Measurements from ENCODE around the gene ZNF774. TPM values are rescaled to one million over a fixed set of nuclear protein-coding genes. Genes with fewer than 3 reads are reported as not detected.

ZNF774 gene
- total RNA-seq, 1 donor from 2014 or later: 8.3 TPM

- Histone ChIP-seq H3K4me3 (no peak overlapping the region), H3K36me3 (no peaks in the 10 kb centered on the region), H3K9me3 (ENCODE audit: low read depth) (no peaks in the 10 kb centered on the region), H4K20me1 (ENCODE audit: low read depth) (no peaks in the 10 kb centered on the region), H2AFZ (replicated peaks) (no peak overlapping the region), H3K4me2 (no peak overlapping the region), H3K27ac (no peak overlapping the region), H3F3A (ENCODE audit: low read depth) (peaks cover 16% of the 10 kb centered on the region), H3K9ac (no peak overlapping the region), H3K79me2 (ENCODE audit: low read depth) (no peaks in the 10 kb centered on the region), H3K4me1 (peaks cover 11% of the 10 kb centered on the region), H3K27me3 (no peaks in the 10 kb centered on the region)
- TF ChIP-seq EZH2phosphoT487 (IDR thresholded peaks at IDR 0.05) (no peak), EZH2 (IDR thresholded peaks at IDR 0.05) (no peak), CTCF (IDR thresholded peaks at IDR 0.05) (no peak)
- Mint-ChIP-seq H3K27me3 (ENCODE audit: insufficient read depth, low read depth) (peaks cover 2% of the 10 kb centered on the region), H3K4me1 (peaks cover 4% of the 10 kb centered on the region), H3K4me3 (no peak overlapping the region), H3K36me3 (no peaks in the 10 kb centered on the region), H3K27ac (no peak overlapping the region), H3K9me3 (no peaks in the 10 kb centered on the region)
- DNase-seq (ENCODE audit: low spot score): no peak
These were observed 25.6 kb upstream of the ZNF774 start for GRCh38 chr15:90326441-90326840.

DNA sequence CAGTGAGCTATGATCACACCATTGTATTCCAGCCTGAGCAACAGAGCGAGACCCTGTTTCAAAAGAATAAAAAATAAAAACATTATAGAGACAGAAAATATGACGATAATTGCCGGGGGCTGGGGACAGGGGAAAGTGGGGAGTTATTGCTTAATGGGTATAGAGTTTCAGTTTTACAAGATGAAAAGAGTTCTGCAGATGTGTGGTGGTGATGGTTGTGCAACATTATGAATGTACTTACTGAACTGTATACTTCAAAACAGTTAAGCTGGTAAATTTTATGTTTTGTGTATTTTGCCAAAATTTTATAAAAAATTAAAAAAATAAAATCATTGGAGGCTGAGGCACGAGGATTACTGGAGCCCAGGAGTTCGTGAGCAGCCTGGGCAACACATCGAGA, 24.8 kb upstream of the ZNF774 start:
- no peaks in the 10 kb centered on the region for H3K9me3 ChIP-seq (ENCODE audit: low read depth)
- DNase-seq (ENCODE audit: low spot score): no peak
- no peak overlapping the region for H3K27ac ChIP-seq
- H3K36me3 Mint-ChIP-seq: no peaks in the 10 kb centered on the region
- H3K4me3 ChIP-seq: no peak overlapping the region
- H3K9ac ChIP-seq: no peak overlapping the region
- H3K27ac Mint-ChIP-seq: no peak overlapping the region
- no peak overlapping the region for H2AFZ ChIP-seq (replicated peaks)
- H3K4me2 ChIP-seq: no peak overlapping the region
- peaks cover 8% of the 10 kb centered on the region for H3F3A ChIP-seq (ENCODE audit: low read depth)
- H3K4me3 Mint-ChIP-seq: no peak overlapping the region
- H3K36me3 ChIP-seq: no peaks in the 10 kb centered on the region
- TF ChIP-seq EZH2 (IDR thresholded peaks at IDR 0.05) (no peak), EZH2phosphoT487 (IDR thresholded peaks at IDR 0.05) (no peak), CTCF (IDR thresholded peaks at IDR 0.05) (no peak)
- H4K20me1 ChIP-seq (ENCODE audit: low read depth): no peaks in the 10 kb centered on the region
- H3K9me3 Mint-ChIP-seq: no peaks in the 10 kb centered on the region
- no peaks in the 10 kb centered on the region for H3K79me2 ChIP-seq (ENCODE audit: low read depth)
- H3K4me1 Mint-ChIP-seq: peaks cover 4% of the 10 kb centered on the region
- no peaks in the 10 kb centered on the region for H3K27me3 ChIP-seq
- H3K4me1 ChIP-seq: peaks cover 6% of the 10 kb centered on the region
- peaks cover 2% of the 10 kb centered on the region for H3K27me3 Mint-ChIP-seq (ENCODE audit: insufficient read depth, low read depth)

GRCh38 chr15:90334304-90334731, 17.8 kb upstream of the ZNF774 start:
- Mint-ChIP-seq H3K9me3 (no peaks in the 10 kb centered on the region), H3K27me3 (ENCODE audit: insufficient read depth, low read depth) (no peaks in the 10 kb centered on the region), H3K4me1 (no peaks in the 10 kb centered on the region), H3K4me3 (no peak overlapping the region), H3K27ac (no peak overlapping the region), H3K36me3 (no peaks in the 10 kb centered on the region)
- Histone ChIP-seq H3K4me1 (no peaks in the 10 kb centered on the region), H3F3A (ENCODE audit: low read depth) (no peaks in the 10 kb centered on the region), H3K27ac (no peak overlapping the region), H3K27me3 (no peaks in the 10 kb centered on the region), H3K36me3 (no peaks in the 10 kb centered on the region), H3K4me2 (no peak overlapping the region), H3K9ac (no peak overlapping the region), H3K4me3 (no peak overlapping the region), H4K20me1 (ENCODE audit: low read depth) (no peaks in the 10 kb centered on the region), H3K79me2 (ENCODE audit: low read depth) (no peaks in the 10 kb centered on the region), H2AFZ (replicated peaks) (no peak overlapping the region), H3K9me3 (ENCODE audit: low read depth) (no peaks in the 10 kb centered on the region)
- DNase-seq (ENCODE audit: low spot score): no peak
- no peak for TF ChIP-seq EZH2phosphoT487 (IDR thresholded peaks at IDR 0.05)
- no peak for TF ChIP-seq CTCF (IDR thresholded peaks at IDR 0.05)
- no peak for TF ChIP-seq EZH2 (IDR thresholded peaks at IDR 0.05)

Data from neural progenitor cell (in vitro differentiated cells).